ENCODE data around the gene SRGAP3.
A peak's percentile ranks its signal among the peaks of the same experiment; 100 is the strongest.

SRGAP3 gene

GRCh38 chr3:9078561-9079240 is 170.7 kb downstream of the SRGAP3 start:
- DNase-seq = no peak

- DNase-seq = no peak
These were observed 172.4 kb downstream of the SRGAP3 start for GRCh38 chr3:9077029-9077428.

- no peak for DNase-seq
These were observed 173.7 kb downstream of the SRGAP3 start for GRCh38 chr3:9075762-9076161.

- no peak for DNase-seq
These were observed 175.4 kb downstream of the SRGAP3 start for GRCh38 chr3:9074079-9074478.

- no peak for DNase-seq
These were observed 176.8 kb downstream of the SRGAP3 start for GRCh38 chr3:9072667-9073009.

GRCh38 chr3:9071936-9072666 is 177.3 kb downstream of the SRGAP3 start:
- DNase-seq = no peak

GRCh38 chr3:9070961-9071360 is 178.5 kb downstream of the SRGAP3 start:
- DNase-seq = no peak

- DNase-seq = no peak
These were observed 179.5 kb downstream of the SRGAP3 start for GRCh38 chr3:9069971-9070370.

GRCh38 chr3:9068051-9068450 is 181.4 kb downstream of the SRGAP3 start:
- no peak for DNase-seq

- DNase-seq = peak in 1 of 2 experiments; percentile 24
These were observed 182.0 kb downstream of the SRGAP3 start for GRCh38 chr3:9067352-9067975.

- DNase-seq = no peak
These were observed 182.7 kb downstream of the SRGAP3 start for GRCh38 chr3:9066775-9067174.

- no peak for DNase-seq
These were observed 183.3 kb downstream of the SRGAP3 start for GRCh38 chr3:9066141-9066540.

- no peak for DNase-seq
These were observed 184.6 kb downstream of the SRGAP3 start for GRCh38 chr3:9064850-9065249.

GRCh38 chr3:9064251-9064650 is 185.2 kb downstream of the SRGAP3 start:
- no peak for DNase-seq

GRCh38 chr3:9062570-9062969 is 186.9 kb downstream of the SRGAP3 start:
- no peak for DNase-seq

- DNase-seq = no peak
These were observed 187.8 kb downstream of the SRGAP3 start for GRCh38 chr3:9061634-9062033.

- DNase-seq = no peak
These were observed 189.7 kb downstream of the SRGAP3 start for GRCh38 chr3:9059489-9060400.

- DNase-seq = no peak
These were observed 192.9 kb downstream of the SRGAP3 start for GRCh38 chr3:9056581-9056980.

GRCh38 chr3:9047452-9048346 is 201.7 kb downstream of the SRGAP3 start:
- DNase-seq = no peak

GRCh38 chr3:9045371-9045770 is 204.1 kb downstream of the SRGAP3 start:
- DNase-seq = no peak

- no peak for DNase-seq
These were observed 206.4 kb downstream of the SRGAP3 start for GRCh38 chr3:9043063-9043462.

GRCh38 chr3:9041626-9042025 is 207.8 kb downstream of the SRGAP3 start:
- no peak for DNase-seq

Data from NCI-H2081 (cell line).